ENCODE results near the gene TECPR2.

- TF ChIP-seq JUND (IDR thresholded peaks at IDR 0.05) (no peak), CTCF (IDR thresholded peaks at IDR 0.05; ENCODE audit: low read depth, low read length, missing input control) (no peak), RAD21 (IDR thresholded peaks at IDR 0.05) (no peak), REST (IDR thresholded peaks at IDR 0.05) (no peak), TAF1 (conservative IDR thresholded peaks at IDR 0.05) (no peak)
Observed at GRCh38 chr14:102539544-102540314, 177.0 kb downstream of the TECPR2 start.
